ENCODE results near the gene ESPL1. TPM values are rescaled to one million over a fixed set of nuclear protein-coding genes. Genes with fewer than 3 reads are reported as not detected.

Gene ESPL1
- total and polyA plus RNA-seq, 2 of the 13 experiments (the other 11 are each of a cell fraction or from before 2014, with no cell fraction given), result 5.8 to 11.5 TPM

- TF ChIP-seq, protein P1, sequence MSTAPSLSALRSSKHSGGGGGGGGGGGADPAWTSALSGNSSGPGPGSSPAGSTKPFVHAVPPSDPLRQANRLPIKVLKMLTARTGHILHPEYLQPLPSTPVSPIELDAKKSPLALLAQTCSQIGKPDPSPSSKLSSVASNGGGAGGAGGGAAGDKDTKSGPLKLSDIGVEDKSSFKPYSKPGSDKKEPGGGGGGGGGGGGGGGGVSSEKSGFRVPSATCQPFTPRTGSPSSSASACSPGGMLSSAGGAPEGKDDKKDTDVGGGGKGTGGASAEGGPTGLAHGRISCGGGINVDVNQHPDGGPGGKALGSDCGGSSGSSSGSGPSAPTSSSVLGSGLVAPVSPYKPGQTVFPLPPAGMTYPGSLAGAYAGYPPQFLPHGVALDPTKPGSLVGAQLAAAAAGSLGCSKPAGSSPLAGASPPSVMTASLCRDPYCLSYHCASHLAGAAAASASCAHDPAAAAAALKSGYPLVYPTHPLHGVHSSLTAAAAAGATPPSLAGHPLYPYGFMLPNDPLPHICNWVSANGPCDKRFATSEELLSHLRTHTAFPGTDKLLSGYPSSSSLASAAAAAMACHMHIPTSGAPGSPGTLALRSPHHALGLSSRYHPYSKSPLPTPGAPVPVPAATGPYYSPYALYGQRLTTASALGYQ (CRISPR knock-in tag; IDR thresholded peaks at IDR 0.05), result peak; percentile 27; the same call in 1 of the 2 replicates
- peak; percentile 61; the same call in 1 of the 2 replicates for TF ChIP-seq KLF6 (CRISPR knock-in tag; IDR thresholded peaks at IDR 0.05)
- peak; percentile 46; the same call in 1 of the 2 replicates for TF ChIP-seq TARDBP (CRISPR knock-in tag; IDR thresholded peaks at IDR 0.05)
- TF ChIP-seq ZFY (CRISPR knock-in tag; IDR thresholded peaks at IDR 0.05), result peak; percentile 92
- TF ChIP-seq HNRNPLL (IDR thresholded peaks at IDR 0.05; ENCODE audit: low read depth, low read length, poor library complexity, severe bottlenecking), result peak; percentile 85
- peak; percentile 80 for TF ChIP-seq ZNF547 (CRISPR knock-in tag; IDR thresholded peaks at IDR 0.05)
- TF ChIP-seq HNRNPH1 (optimal IDR thresholded peaks at IDR 0.05; ENCODE audit: low read depth, low read length), result no peak
- peak; percentile 32; the same call in 1 of the 2 replicates for TF ChIP-seq FOXA3 (CRISPR knock-in tag; IDR thresholded peaks at IDR 0.05)
- TF ChIP-seq ZNF496 (CRISPR knock-in tag; IDR thresholded peaks at IDR 0.05; ENCODE audit: insufficient replicate concordance), result no peak
- TF ChIP-seq ZBTB26 (CRISPR knock-in tag; IDR thresholded peaks at IDR 0.05; ENCODE audit: borderline replicate concordance), result peak; percentile 43; the same call in 1 of the 2 replicates
- no peak for TF ChIP-seq TBX3 (IDR thresholded peaks at IDR 0.05; ENCODE audit: borderline replicate concordance)
- TF ChIP-seq SPEN (CRISPR knock-in tag; IDR thresholded peaks at IDR 0.05; ENCODE audit: low read depth), result peak; percentile 74
- TF ChIP-seq MIXL1 (CRISPR knock-in tag; IDR thresholded peaks at IDR 0.05), result 0 out of 2 replicates have a peak, but pooled peaks have one; percentile 24
- TF ChIP-seq, protein P2, sequence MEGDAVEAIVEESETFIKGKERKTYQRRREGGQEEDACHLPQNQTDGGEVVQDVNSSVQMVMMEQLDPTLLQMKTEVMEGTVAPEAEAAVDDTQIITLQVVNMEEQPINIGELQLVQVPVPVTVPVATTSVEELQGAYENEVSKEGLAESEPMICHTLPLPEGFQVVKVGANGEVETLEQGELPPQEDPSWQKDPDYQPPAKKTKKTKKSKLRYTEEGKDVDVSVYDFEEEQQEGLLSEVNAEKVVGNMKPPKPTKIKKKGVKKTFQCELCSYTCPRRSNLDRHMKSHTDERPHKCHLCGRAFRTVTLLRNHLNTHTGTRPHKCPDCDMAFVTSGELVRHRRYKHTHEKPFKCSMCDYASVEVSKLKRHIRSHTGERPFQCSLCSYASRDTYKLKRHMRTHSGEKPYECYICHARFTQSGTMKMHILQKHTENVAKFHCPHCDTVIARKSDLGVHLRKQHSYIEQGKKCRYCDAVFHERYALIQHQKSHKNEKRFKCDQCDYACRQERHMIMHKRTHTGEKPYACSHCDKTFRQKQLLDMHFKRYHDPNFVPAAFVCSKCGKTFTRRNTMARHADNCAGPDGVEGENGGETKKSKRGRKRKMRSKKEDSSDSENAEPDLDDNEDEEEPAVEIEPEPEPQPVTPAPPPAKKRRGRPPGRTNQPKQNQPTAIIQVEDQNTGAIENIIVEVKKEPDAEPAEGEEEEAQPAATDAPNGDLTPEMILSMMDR (CRISPR knock-in tag; IDR thresholded peaks at IDR 0.05), result peak; percentile 96
- TF ChIP-seq SAFB2 (CRISPR knock-in tag; IDR thresholded peaks at IDR 0.05; ENCODE audit: borderline replicate concordance, low read depth), result no peak
- peak; percentile 56; the same call in 1 of the 2 replicates for TF ChIP-seq ZMYM4 (CRISPR knock-in tag; IDR thresholded peaks at IDR 0.05)
- TF ChIP-seq, protein P3, sequence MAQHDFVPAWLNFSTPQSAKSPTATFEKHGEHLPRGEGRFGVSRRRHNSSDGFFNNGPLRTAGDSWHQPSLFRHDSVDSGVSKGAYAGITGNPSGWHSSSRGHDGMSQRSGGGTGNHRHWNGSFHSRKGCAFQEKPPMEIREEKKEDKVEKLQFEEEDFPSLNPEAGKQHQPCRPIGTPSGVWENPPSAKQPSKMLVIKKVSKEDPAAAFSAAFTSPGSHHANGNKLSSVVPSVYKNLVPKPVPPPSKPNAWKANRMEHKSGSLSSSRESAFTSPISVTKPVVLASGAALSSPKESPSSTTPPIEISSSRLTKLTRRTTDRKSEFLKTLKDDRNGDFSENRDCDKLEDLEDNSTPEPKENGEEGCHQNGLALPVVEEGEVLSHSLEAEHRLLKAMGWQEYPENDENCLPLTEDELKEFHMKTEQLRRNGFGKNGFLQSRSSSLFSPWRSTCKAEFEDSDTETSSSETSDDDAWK (CRISPR knock-in tag; IDR thresholded peaks at IDR 0.05), result no peak
- peak; percentile 83; the same call in 1 of the 2 replicates for TF ChIP-seq YEATS4 (CRISPR knock-in tag; IDR thresholded peaks at IDR 0.05; ENCODE audit: borderline replicate concordance)
- peak; percentile 59 for TF ChIP-seq MED1 (CRISPR knock-in tag; IDR thresholded peaks at IDR 0.05)
- TF ChIP-seq, protein P4, sequence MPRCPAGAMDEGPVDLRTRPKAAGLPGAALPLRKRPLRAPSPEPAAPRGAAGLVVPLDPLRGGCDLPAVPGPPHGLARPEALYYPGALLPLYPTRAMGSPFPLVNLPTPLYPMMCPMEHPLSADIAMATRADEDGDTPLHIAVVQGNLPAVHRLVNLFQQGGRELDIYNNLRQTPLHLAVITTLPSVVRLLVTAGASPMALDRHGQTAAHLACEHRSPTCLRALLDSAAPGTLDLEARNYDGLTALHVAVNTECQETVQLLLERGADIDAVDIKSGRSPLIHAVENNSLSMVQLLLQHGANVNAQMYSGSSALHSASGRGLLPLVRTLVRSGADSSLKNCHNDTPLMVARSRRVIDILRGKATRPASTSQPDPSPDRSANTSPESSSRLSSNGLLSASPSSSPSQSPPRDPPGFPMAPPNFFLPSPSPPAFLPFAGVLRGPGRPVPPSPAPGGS (CRISPR knock-in tag; IDR thresholded peaks at IDR 0.05), result peak; percentile 67; the same call in 1 of the 2 replicates
- TF ChIP-seq NCOA1 (CRISPR knock-in tag; IDR thresholded peaks at IDR 0.05), result peak; percentile 61; the same call in 1 of the 2 replicates
Observed at GRCh38 chr12:53324779-53325510, 56.8 kb downstream of the ESPL1 start (continued).

Data from HepG2 (cell line).